ENCODE results near the gene FAM43A. TPM values are rescaled to one million over a fixed set of nuclear protein-coding genes. Genes with fewer than 3 reads are reported as not detected.
A peak's percentile ranks its signal among the peaks of the same experiment; 100 is the strongest.

Gene FAM43A, protein sequence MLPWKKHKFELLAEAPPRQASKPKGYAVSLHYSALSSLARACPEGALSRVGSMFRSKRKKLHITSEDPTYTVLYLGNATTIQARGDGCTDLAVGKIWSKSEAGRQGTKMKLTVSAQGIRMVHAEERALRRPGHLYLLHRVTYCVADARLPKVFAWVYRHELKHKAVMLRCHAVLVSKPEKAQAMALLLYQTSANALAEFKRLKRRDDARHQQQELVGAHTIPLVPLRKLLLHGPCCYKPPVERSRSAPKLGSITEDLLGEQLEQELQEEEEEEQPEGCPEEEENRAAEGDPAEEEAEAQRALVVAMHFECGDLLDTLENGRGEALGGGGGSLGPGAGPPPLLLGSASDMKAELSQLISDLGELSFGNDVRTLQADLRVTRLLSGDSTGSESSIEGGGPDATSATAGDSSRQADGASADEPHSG
- 1.8 TPM in 1 of 2 replicates, not detected in the other for total RNA-seq (2011; cell fraction: chromatin; rRNA removed; ENCODE audit: low replicate concordance)
- total RNA-seq (2011; cell fraction: nucleolus; rRNA removed) = 1.1 and 2.3 TPM in 2 replicates
- 0.46 and 0.73 TPM in 2 replicates for total RNA-seq (2011; cell fraction: nucleoplasm; rRNA removed)
- total RNA-seq (2014; rRNA removed) (0.45 and 0.54 TPM in 2 replicates), total RNA-seq (2014; rRNA removed; fragmentation: Illumina TruSeq; extraction: Trizol) (0.16 and 0.18 TPM in 2 replicates), total RNA-seq (2015; rRNA removed; fragmentation: Illumina TruSeq; extraction: Trizol) (0.07 and 0.15 TPM in 2 replicates), total RNA-seq (2021) (0.74 and 1.2 TPM in 2 replicates), polyA plus RNA-seq (2011; rRNA removed) (0.60 and 0.61 TPM in 2 replicates), polyA plus RNA-seq (2014; fragmentation: Illumina TruSeq; extraction: Trizol) (0.18 and 0.21 TPM in 2 replicates), polyA plus RNA-seq (2014; fragmentation: Nextera tagmentation; extraction: Ambion mirVana) (under 1 TPM; 0.03 to 0.04 TPM), polyA plus RNA-seq (2014; rRNA removed) (0.56 and 0.76 TPM in 2 replicates), polyA minus RNA-seq (2011; rRNA and poly(A)+ RNA removed) (0.15 and 0.28 TPM in 2 replicates), Bru-seq, nascent RNA (percentile 36 among the genes with signal in this experiment), BruChase-seq, experiment 1, labeled RNA remaining after a 2-hour chase (percentile 28 among the genes with signal in this experiment), BruChase-seq, experiment 2, labeled RNA remaining after a 6-hour chase (percentile 36 among the genes with signal in this experiment)
- polyA plus RNA-seq (2011; cell fraction: cytosol; rRNA removed) = 0.69 and 3.2 TPM in 2 replicates
- 2.0 and 5.0 TPM in 2 replicates for polyA plus RNA-seq (2011; cell fraction: nucleus; rRNA removed)
- polyA plus RNA-seq (2012) = 1.0 and 1.5 TPM in 2 replicates
- polyA minus RNA-seq (2011; cell fraction: cytosol; rRNA and poly(A)+ RNA removed) = 0.55 and 1.0 TPM in 2 replicates
- polyA minus RNA-seq (2011; cell fraction: nucleus; rRNA and poly(A)+ RNA removed) = 1.3 and 1.7 TPM in 2 replicates
- long read RNA-seq, experiment 1, transcript FAM43A-201 (1 exons, 2,494 nt) = major isoform, 8 of 8 reads
- long read RNA-seq, experiment 1, partial matches to known transcripts = 0 of 8 reads
- long read RNA-seq, experiment 1, other reads (novel, unspliced or antisense) = 0 of 8 reads
- long read RNA-seq, experiment 2 = 0 reads
- long read RNA-seq, experiment 3 = 0 reads

DNA sequence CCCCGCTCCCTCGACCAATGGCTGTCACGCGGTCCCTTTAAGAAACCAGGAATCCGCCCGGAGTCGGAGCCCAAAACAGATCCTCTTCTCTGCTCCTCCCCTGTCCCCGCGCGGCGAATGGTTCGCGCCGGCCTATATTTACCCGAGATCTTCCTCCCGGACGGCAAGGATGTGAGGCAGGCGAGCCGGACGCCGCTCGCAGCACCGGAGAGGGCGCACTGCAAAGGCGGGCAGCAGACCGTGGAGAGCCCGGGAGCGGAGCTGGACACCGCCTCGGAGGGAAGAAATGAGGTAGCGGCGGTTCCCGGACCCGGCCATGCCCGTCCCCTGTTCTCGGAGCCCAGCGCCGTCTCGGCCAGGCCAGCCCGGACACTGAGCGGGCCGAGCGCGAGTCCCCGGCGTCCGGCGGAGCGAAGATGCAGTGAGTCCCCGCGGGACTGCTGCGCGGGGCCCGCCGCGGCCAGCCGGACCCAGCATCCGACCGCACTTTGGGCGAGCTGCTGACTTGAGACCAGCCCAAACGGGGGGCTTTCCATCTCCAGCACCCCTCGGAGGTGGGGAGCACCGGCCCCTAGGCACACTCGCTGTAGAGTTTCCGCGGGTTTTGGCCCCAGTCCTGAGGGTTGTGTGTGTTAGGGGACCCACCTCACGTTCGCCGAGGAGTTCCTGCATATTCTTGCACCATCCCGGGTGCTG, at the start of gene FAM43A:
TSS of gene FAM43A (plus strand) at position 166 of the 696 bp plus-strand sequence. CDS start 944 bp downstream, outside the sequence.
- 8% methylated on average over 54 of the region's 70 CpGs for WGBS (ENCODE audit: insufficient coverage, low coverage, missing lambda C conversion rate)
- Histone ChIP-seq H3K27ac (ENCODE audit: extremely low read depth, low read depth, low read length) (no peak within 1 kb of the TSS), H3K9me3 (replicated peaks; ENCODE audit: control insufficient read depth, insufficient read depth, low read depth, low read length) (no peaks in the 10 kb centered on the region), H3K9me1 (ENCODE audit: control insufficient read depth, insufficient read depth, low read length) (no peaks in the 10 kb centered on the region), H3K4me2 (ENCODE audit: insufficient read depth, low read length) (peak within 1 kb of the TSS; percentile 67), H4K20me1 (replicated peaks; ENCODE audit: control insufficient read depth, insufficient read depth, low read length) (no peaks in the 10 kb centered on the region), H3K36me3 (ENCODE audit: control insufficient read depth, insufficient read depth, low read length) (no peaks in the 10 kb centered on the region), H3K79me2 (ENCODE audit: control insufficient read depth, insufficient read depth, low read length) (no peaks in the 10 kb centered on the region), H3K4me3 (peak within 1 kb of the TSS; percentile 35), H3K27me3 (ENCODE audit: control insufficient read depth in 2 of 2, insufficient read depth in 2 of 2, low read length in 2 of 2) (peaks cover 0 to 30% of the 10 kb centered on the region in 2 experiments; a peak in 3 of 5 replicates), H3K9ac (ENCODE audit: insufficient read depth in 1 of 2, low read depth in 2 of 2, low read length in 2 of 2) (peak within 1 kb of the TSS in 1 of 2 experiments; percentile 84; a peak in 2 of 4 replicates), H2AFZ (ENCODE audit: low read depth, low read length) (peak within 1 kb of the TSS; percentile 80), H3K4me1 (replicated peaks in 1 of 2; ENCODE audit: control insufficient read depth in 2 of 2, insufficient read depth in 2 of 2, low read length in 2 of 2) (peaks cover 11 to 24% of the 10 kb centered on the region in 2 experiments)
- no TSS peak for BruUV-seq (replicated peaks)
- ChIA-PET POLR2A (interaction anchor here (1.1 kb wide), 1 partner anchor 14 kb away, joined by 4 read pairs; the partner anchor contains the start of gene LSG1), CTCF (ENCODE audit: low intra/inter-chr PET ratio) (interaction anchor here (0.6 kb wide), 1 partner anchor 36 kb away, joined by 3 read pairs; no protein-coding TSS in a partner anchor)
- peak; percentile 61 to 73 (median 68) for DNase-seq (ENCODE audit: extremely low read depth in 1 of 4, low spot score in 3 of 4)
- in situ Hi-C loops (cut with MboI) = loop anchor here (10.0 kb wide), 2 partner anchors 419 to 839 kb away; no protein-coding TSS in a partner anchor
- intact Hi-C loops (cut with micrococcal nuclease) = loop anchor here (10.0 kb wide), 1 partner anchor 269 kb away; no protein-coding TSS in a partner anchor
- no peak for FAIRE-seq
- peak; percentile 79 for ATAC-seq
- TF ChIP-seq, protein P1, sequence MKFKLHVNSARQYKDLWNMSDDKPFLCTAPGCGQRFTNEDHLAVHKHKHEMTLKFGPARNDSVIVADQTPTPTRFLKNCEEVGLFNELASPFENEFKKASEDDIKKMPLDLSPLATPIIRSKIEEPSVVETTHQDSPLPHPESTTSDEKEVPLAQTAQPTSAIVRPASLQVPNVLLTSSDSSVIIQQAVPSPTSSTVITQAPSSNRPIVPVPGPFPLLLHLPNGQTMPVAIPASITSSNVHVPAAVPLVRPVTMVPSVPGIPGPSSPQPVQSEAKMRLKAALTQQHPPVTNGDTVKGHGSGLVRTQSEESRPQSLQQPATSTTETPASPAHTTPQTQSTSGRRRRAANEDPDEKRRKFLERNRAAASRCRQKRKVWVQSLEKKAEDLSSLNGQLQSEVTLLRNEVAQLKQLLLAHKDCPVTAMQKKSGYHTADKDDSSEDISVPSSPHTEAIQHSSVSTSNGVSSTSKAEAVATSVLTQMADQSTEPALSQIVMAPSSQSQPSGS (CRISPR knock-in tag; IDR thresholded peaks at IDR 0.05) = no peak
- TF ChIP-seq, protein P2, sequence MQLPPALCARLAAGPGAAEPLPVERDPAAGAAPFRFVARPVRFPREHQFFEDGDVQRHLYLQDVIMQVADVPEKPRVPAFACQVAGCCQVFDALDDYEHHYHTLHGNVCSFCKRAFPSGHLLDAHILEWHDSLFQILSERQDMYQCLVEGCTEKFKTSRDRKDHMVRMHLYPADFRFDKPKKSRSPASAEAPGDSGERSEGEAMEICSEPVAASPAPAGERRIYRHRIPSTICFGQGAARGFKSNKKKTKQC (CRISPR knock-in tag; IDR thresholded peaks at IDR 0.05) = 0 out of 2 replicates have a peak, but pooled peaks have one; percentile 67
- TF ChIP-seq BRD4 (IDR thresholded peaks at IDR 0.05) = no peak
- TF ChIP-seq E2F3 (CRISPR knock-in tag; IDR thresholded peaks at IDR 0.05) = 0 out of 2 replicates have a peak, but pooled peaks have one; percentile 40
- TF ChIP-seq CTBP1 (IDR thresholded peaks at IDR 0.05; ENCODE audit: borderline replicate concordance) = peak; percentile 85
- TF ChIP-seq RBBP5 (IDR thresholded peaks at IDR 0.05; ENCODE audit: borderline replicate concordance, insufficient read depth, low read length, poor library complexity, severe bottlenecking) = peak; percentile 59

Measured in K562 (cell line).